H9 (cell line): Measurements from ENCODE around the gene CFAP161. TPM values are rescaled to one million over a fixed set of nuclear protein-coding genes. Genes with fewer than 3 reads are reported as not detected.

Experiments
- DNase-seq: peaks from one replicate; pipeline ENCODE4 v3.0.0-alpha.2; 2017
- H2AFZ ChIP-seq: one replicate; pipeline ENCODE4 v1.6.1; 2013; ENCODE audit warnings: mild to moderate bottlenecking, low read length, control low read depth, moderate library complexity
- H2AK5ac ChIP-seq: 2 replicates; pipeline ENCODE4 v1.6.1; 2013; ENCODE audit warnings: low read length, control low read depth, mixed read lengths; ENCODE audit not compliant: insufficient read length
- H2BK120ac ChIP-seq: one replicate; pipeline ENCODE4 v1.6.1; 2013; ENCODE audit warnings: low read depth, mild to moderate bottlenecking, low read length, control low read depth, inconsistent platforms; ENCODE audit not compliant: poor library complexity, severe bottlenecking
- H2BK12ac ChIP-seq: 2 replicates; pipeline ENCODE4 v1.6.1; 2013; ENCODE audit warnings: low read length, control low read depth, mixed read lengths, low read depth; ENCODE audit not compliant: insufficient read length
- H2BK15ac ChIP-seq: 2 replicates; pipeline ENCODE4 v1.6.1; 2013; ENCODE audit warnings: low read depth, low read length, control low read depth
- H2BK20ac ChIP-seq: one replicate; pipeline ENCODE4 v1.6.1; 2013; ENCODE audit warnings: low read depth, mild to moderate bottlenecking, low read length, control low read depth, inconsistent platforms; ENCODE audit not compliant: poor library complexity, severe bottlenecking
- H2BK5ac ChIP-seq: 2 replicates; pipeline ENCODE4 v1.6.1; 2013; ENCODE audit warnings: low read length, control low read depth, mixed read lengths; ENCODE audit not compliant: insufficient read length
- H3K14ac ChIP-seq: 2 replicates; pipeline ENCODE4 v1.6.1; 2013; ENCODE audit warnings: low read length, control low read depth; ENCODE audit not compliant: insufficient read depth
- H3K18ac ChIP-seq: 2 replicates; pipeline ENCODE4 v1.6.1; 2013; ENCODE audit warnings: low read depth, mild to moderate bottlenecking, mixed read lengths, low read length, control low read depth; ENCODE audit not compliant: insufficient read length
- H3K23ac ChIP-seq: 2 replicates; pipeline ENCODE4 v1.6.1; 2013; ENCODE audit warnings: low read length, control low read depth, mixed read lengths, low read depth; ENCODE audit not compliant: insufficient read length
- H3K23me2 ChIP-seq: 2 replicates; pipeline ENCODE4 v1.6.1; 2013; ENCODE audit warnings: low read depth, mild to moderate bottlenecking, mixed read lengths, low read length, control low read depth; ENCODE audit not compliant: insufficient read length, poor library complexity, severe bottlenecking
- H3K27ac ChIP-seq: 2 replicates; pipeline ENCODE4 v1.5.1; 2013; ENCODE audit warnings: low read length, control low read depth, mixed read lengths, low read depth; ENCODE audit not compliant: insufficient read length
- H3K27me3 ChIP-seq: 2 replicates; pipeline ENCODE4 v1.6.1; 2013; ENCODE audit warnings: low read length, control low read depth, inconsistent platforms; ENCODE audit not compliant: insufficient read depth
- H3K4ac ChIP-seq: 2 replicates; pipeline ENCODE4 v1.6.1; 2013; ENCODE audit warnings: low read depth, mild to moderate bottlenecking, control low read depth, inconsistent platforms, low read length, moderate library complexity
- H3K4me1 ChIP-seq: 2 replicates; pipeline ENCODE4 v1.6.1; 2013; ENCODE audit warnings: low read length, control low read depth, inconsistent platforms; ENCODE audit not compliant: insufficient read depth
- H3K4me2 ChIP-seq: 2 replicates; pipeline ENCODE4 v1.6.1; 2013; ENCODE audit warnings: low read length, control low read depth, mixed read lengths; ENCODE audit not compliant: insufficient read length, insufficient read depth
- H3K56ac ChIP-seq: 2 replicates; pipeline ENCODE4 v1.6.1; 2013; ENCODE audit warnings: low read depth, mild to moderate bottlenecking, mixed read lengths, low read length, control low read depth; ENCODE audit not compliant: insufficient read length
- H3K79me1 ChIP-seq: 2 replicates; pipeline ENCODE4 v1.6.1; 2013; ENCODE audit warnings: low read depth, mild to moderate bottlenecking, moderate library complexity, low read length, control low read depth, inconsistent platforms; ENCODE audit not compliant: insufficient read depth, poor library complexity, severe bottlenecking
- H3K79me2 ChIP-seq: 2 replicates; pipeline ENCODE4 v1.6.1; 2013; ENCODE audit warnings: low read length, control low read depth, inconsistent platforms; ENCODE audit not compliant: insufficient read depth
- H3K9ac ChIP-seq: 2 replicates; pipeline ENCODE4 v1.6.1; 2013; ENCODE audit warnings: low read length, control low read depth, mixed read lengths; ENCODE audit not compliant: insufficient read length; ENCODE audit errors: extremely low read depth
- H3K9me3 ChIP-seq: one replicate; pipeline ENCODE4 v1.6.1; 2013; ENCODE audit warnings: low read depth, low read length, inconsistent platforms; ENCODE audit not compliant: control insufficient read depth
- H3T11ph ChIP-seq: one replicate; pipeline ENCODE4 v1.6.1; 2013; ENCODE audit warnings: mild to moderate bottlenecking, low read length, control low read depth, inconsistent platforms
- H4K20me1 ChIP-seq: one replicate; pipeline ENCODE4 v1.6.1; 2013; ENCODE audit not compliant: control insufficient read depth, insufficient read length, insufficient read depth
- H4K5ac ChIP-seq: 2 replicates; pipeline ENCODE4 v1.6.1; 2013; ENCODE audit warnings: low read depth, mild to moderate bottlenecking, mixed read lengths, low read length, control low read depth; ENCODE audit not compliant: insufficient read length
- H4K8ac ChIP-seq: replicated peaks from 2 replicates; pipeline ENCODE4 v1.6.1; 2013; ENCODE audit warnings: low read length, control low read depth, mixed read lengths, low read depth; ENCODE audit not compliant: insufficient read length
- H4K91ac ChIP-seq: 2 replicates; pipeline ENCODE4 v1.6.1; 2013; ENCODE audit warnings: low read depth, mild to moderate bottlenecking, moderate library complexity, mixed read lengths, low read length, control low read depth; ENCODE audit not compliant: insufficient read length
- H3K27ac Mint-ChIP-seq, 3 experiments: 2 replicates in 2 of 3; 3 replicates in 1 of 3; pipeline ENCODE4 v1.8.0; 2020 to 2021; ENCODE audit warnings: mixed read lengths in 3 of 3, mild to moderate bottlenecking in 1 of 3, moderate library complexity in 1 of 3
- H3K27me3 Mint-ChIP-seq: 2 replicates; pipeline ENCODE4 v1.8.0; 2021; ENCODE audit warnings: low read depth, mild to moderate bottlenecking, moderate library complexity, mixed read lengths
- H3K36me3 Mint-ChIP-seq, 3 experiments: 2 replicates in 2 of 3; 3 replicates in 1 of 3; pipeline ENCODE4 v1.8.0; 2020 to 2021; ENCODE audit warnings: low read depth in 3 of 3, mixed read lengths in 3 of 3; ENCODE audit not compliant: insufficient read depth in 1 of 3
- H3K4me1 Mint-ChIP-seq, 2 experiments: 2 replicates each; pipeline ENCODE4 v1.8.0; 2020; ENCODE audit warnings: mixed read lengths in 2 of 2
- H3K4me3 Mint-ChIP-seq, 2 experiments: 2 replicates in 1 of 2; 3 replicates in 1 of 2; pipeline ENCODE4 v1.8.0; 2020 to 2021; ENCODE audit warnings: mild to moderate bottlenecking in 2 of 2, mixed read lengths in 2 of 2, moderate library complexity in 1 of 2
- H3K9me3 Mint-ChIP-seq, 2 experiments: 2 replicates in 1 of 2; 3 replicates in 1 of 2; pipeline ENCODE4 v1.8.0; 2020; ENCODE audit warnings: mild to moderate bottlenecking in 2 of 2, mixed read lengths in 2 of 2, moderate library complexity in 1 of 2
- WGBS: extraction: QIAGEN DNeasy Blood & Tissue Kit; methylation state at CpG from one replicate; pipeline ENCODE4 v1.1.7; 2013; ENCODE audit warnings: missing lambda C conversion rate, low lambda C conversion rate, mixed read lengths; ENCODE audit not compliant: insufficient read length; ENCODE audit errors: extremely low coverage; 5-methylcytosine and 5-hydroxymethylcytosine counted together
- total RNA-seq: library from RNA; stranded (reverse); gene quantifications from 2 replicates; pipeline ENCODE4 v1.2.1, GENCODE V29; 2021
- TF ChIP-seq, protein P1 (sequence below): fragments of 200-600 bp; sonication (generic); conservative IDR thresholded peaks from 3 replicates; pipeline ENCODE4 v1.8.0; 2021; ENCODE audit warnings: antibody characterized with exemption, mild to moderate bottlenecking

Gene CFAP161
- total RNA-seq, 1 experiment from 2014 or later: 0.24 TPM

DNA sequence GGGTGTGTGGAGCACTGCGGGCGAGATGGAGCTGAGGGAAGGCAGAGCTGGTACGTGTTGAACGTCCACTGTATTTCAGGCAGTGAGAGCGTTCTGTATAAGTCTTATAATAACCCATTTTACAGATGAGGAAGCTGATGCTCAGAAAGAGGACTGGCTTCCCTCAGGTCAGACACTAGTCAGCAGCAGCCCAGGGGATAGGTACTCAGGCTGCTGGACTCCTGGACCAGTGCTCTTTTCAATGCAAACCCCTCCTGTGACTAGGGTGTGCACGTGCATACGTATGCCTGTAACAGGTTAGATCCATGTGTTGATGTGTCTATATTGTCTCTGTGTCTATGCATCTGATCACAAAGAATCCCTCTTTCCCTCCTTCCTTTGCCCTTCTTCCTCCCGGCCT, 54.3 kb downstream of the CFAP161 start:
- Histone ChIP-seq H3K23me2 (no peaks in the 10 kb centered on the region), H2BK5ac (no peak overlapping the region), H3K56ac (no peak overlapping the region), H3K4ac (no peak overlapping the region), H2BK15ac (no peak overlapping the region), H3K27ac (no peak overlapping the region), H3K79me2 (no peaks in the 10 kb centered on the region), H2BK12ac (no peak overlapping the region), H3K4me2 (no peak overlapping the region), H3K9me3 (no peaks in the 10 kb centered on the region), H2BK20ac (no peak overlapping the region), H3K4me1 (no peaks in the 10 kb centered on the region), H4K8ac (no peak overlapping the region), H3K79me1 (no peaks in the 10 kb centered on the region), H3K23ac (no peak overlapping the region), H4K91ac (no peak overlapping the region), H3K18ac (no peak overlapping the region), H3K27me3 (no peaks in the 10 kb centered on the region), H2AFZ (no peak overlapping the region), H3T11ph (no peak overlapping the region), H4K20me1 (no peaks in the 10 kb centered on the region), H4K5ac (no peak overlapping the region), H3K14ac (no peak overlapping the region), H2AK5ac (no peak overlapping the region), H2BK120ac (no peak overlapping the region), H3K9ac (no peak overlapping the region)
- TF ChIP-seq, protein P1, sequence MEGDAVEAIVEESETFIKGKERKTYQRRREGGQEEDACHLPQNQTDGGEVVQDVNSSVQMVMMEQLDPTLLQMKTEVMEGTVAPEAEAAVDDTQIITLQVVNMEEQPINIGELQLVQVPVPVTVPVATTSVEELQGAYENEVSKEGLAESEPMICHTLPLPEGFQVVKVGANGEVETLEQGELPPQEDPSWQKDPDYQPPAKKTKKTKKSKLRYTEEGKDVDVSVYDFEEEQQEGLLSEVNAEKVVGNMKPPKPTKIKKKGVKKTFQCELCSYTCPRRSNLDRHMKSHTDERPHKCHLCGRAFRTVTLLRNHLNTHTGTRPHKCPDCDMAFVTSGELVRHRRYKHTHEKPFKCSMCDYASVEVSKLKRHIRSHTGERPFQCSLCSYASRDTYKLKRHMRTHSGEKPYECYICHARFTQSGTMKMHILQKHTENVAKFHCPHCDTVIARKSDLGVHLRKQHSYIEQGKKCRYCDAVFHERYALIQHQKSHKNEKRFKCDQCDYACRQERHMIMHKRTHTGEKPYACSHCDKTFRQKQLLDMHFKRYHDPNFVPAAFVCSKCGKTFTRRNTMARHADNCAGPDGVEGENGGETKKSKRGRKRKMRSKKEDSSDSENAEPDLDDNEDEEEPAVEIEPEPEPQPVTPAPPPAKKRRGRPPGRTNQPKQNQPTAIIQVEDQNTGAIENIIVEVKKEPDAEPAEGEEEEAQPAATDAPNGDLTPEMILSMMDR: no peak
- Mint-ChIP-seq H3K4me3 (no peak overlapping the region; a peak in 1 of 5 replicates), H3K9me3 (no peaks in the 10 kb centered on the region), H3K27ac (no peak overlapping the region; a peak in 1 of 7 replicates), H3K36me3 (no peaks in the 10 kb centered on the region), H3K4me1 (no peaks in the 10 kb centered on the region; a peak in 3 of 4 replicates), H3K27me3 (peaks cover 10% of the 10 kb centered on the region)
- WGBS: no CpG with 5 or more reads among the region's 8 CpGs
- no peak for DNase-seq
